Measurements from ENCODE around the gene KMT5C. TPM values are rescaled to one million over a fixed set of nuclear protein-coding genes. Genes with fewer than 3 reads are reported as not detected.

KMT5C gene
- total and polyA plus RNA-seq, 2 experiments from 2014 or later: 2.7 to 8.1 TPM

GRCh38 chr19:55384920-55385723, 45.4 kb downstream of the KMT5C start:
- Histone ChIP-seq H3K4me3 (peak overlapping the region; percentile 94), H3K9me3 (ENCODE audit: low read depth) (no peaks in the 10 kb centered on the region), H3F3A (ENCODE audit: insufficient read depth) (peaks cover 15% of the 10 kb centered on the region), H3K4me2 (ENCODE audit: unreplicated experiment) (peak overlapping the region; percentile 88), H4K20me1 (ENCODE audit: insufficient read depth) (peaks cover 16% of the 10 kb centered on the region; the same call in 1 of the 2 replicates), H3K9me2 (ENCODE audit: insufficient read depth) (no peaks in the 10 kb centered on the region), H3K9ac (peak overlapping the region; percentile 92), H2AFZ (peak overlapping the region; percentile 91), H3K27ac (peak overlapping the region; percentile 71), H3K4me1 (ENCODE audit: insufficient read depth) (peaks cover 33% of the 10 kb centered on the region), H3K27me3 (replicated peaks; ENCODE audit: insufficient read depth) (no peaks in the 10 kb centered on the region), H3K79me2 (ENCODE audit: insufficient read depth) (peaks cover 42% of the 10 kb centered on the region), H3K36me3 (ENCODE audit: low read depth) (peaks cover 27% of the 10 kb centered on the region; the same call in 1 of the 2 replicates)
- TF ChIP-seq EZH2 (IDR thresholded peaks at IDR 0.05; ENCODE audit: insufficient read depth, poor library complexity, severe bottlenecking) (no peak), EZH2phosphoT487 (IDR thresholded peaks at IDR 0.05; ENCODE audit: insufficient read depth, low read depth) (no peak)
- 11% methylated on average over 33 to 34 of the region's 34 CpGs for WGBS, 2 experiments (ENCODE audit: low coverage in 1 of 2, low lambda C conversion rate in 2 of 2, missing lambda C conversion rate in 2 of 2)
- in situ Hi-C loops (cut with MboI): no loop called here
- peak; percentile 96 for DNase-seq

- in situ Hi-C loops (cut with MboI): no loop called here
- Histone ChIP-seq H4K20me1 (ENCODE audit: insufficient read depth) (peaks cover 16% of the 10 kb centered on the region; the same call in 1 of the 2 replicates), H3K36me3 (ENCODE audit: low read depth) (peaks cover 27% of the 10 kb centered on the region; the same call in 1 of the 2 replicates), H3K4me2 (ENCODE audit: unreplicated experiment) (peak within 1 kb of the TSS; percentile 95), H3K27me3 (replicated peaks; ENCODE audit: insufficient read depth) (no peaks in the 10 kb centered on the region), H3K9me2 (ENCODE audit: insufficient read depth) (no peaks in the 10 kb centered on the region), H3K9me3 (ENCODE audit: low read depth) (no peaks in the 10 kb centered on the region), H3K9ac (peak within 1 kb of the TSS; percentile 92), H3F3A (ENCODE audit: insufficient read depth) (peaks cover 22% of the 10 kb centered on the region), H3K27ac (peak within 1 kb of the TSS; percentile 71), H3K79me2 (ENCODE audit: insufficient read depth) (peaks cover 49% of the 10 kb centered on the region), H3K4me3 (peak within 1 kb of the TSS; percentile 94), H3K4me1 (ENCODE audit: insufficient read depth) (peaks cover 33% of the 10 kb centered on the region), H2AFZ (peak within 1 kb of the TSS; percentile 91)
- TF ChIP-seq EZH2phosphoT487 (IDR thresholded peaks at IDR 0.05; ENCODE audit: insufficient read depth, low read depth): no peak
- TF ChIP-seq EZH2 (IDR thresholded peaks at IDR 0.05; ENCODE audit: insufficient read depth, poor library complexity, severe bottlenecking): no peak
- DNase-seq: peak; percentile 99
- 1% methylated on average over 66 of the region's 68 CpGs for WGBS, 2 experiments (ENCODE audit: low coverage in 1 of 2, low lambda C conversion rate in 2 of 2, missing lambda C conversion rate in 2 of 2)
These were observed 46.2 kb downstream of the KMT5C start, which contains the start of gene RPL28 for GRCh38 chr19:55385724-55386492. Gene RPL28, plus strand, starts transcription at chr19:55385932. Its CDS starts 426 bp downstream, at chr19:55386358.

- H2AFZ ChIP-seq: no peak overlapping the region
- peak; percentile 69 for DNase-seq
- H3K4me1 ChIP-seq (ENCODE audit: insufficient read depth): peaks cover 33% of the 10 kb centered on the region
- in situ Hi-C loops (cut with MboI): no loop called here
- peak overlapping the region; percentile 92 for H3K9ac ChIP-seq
- H3F3A ChIP-seq (ENCODE audit: insufficient read depth): peaks cover 29% of the 10 kb centered on the region
- no peaks in the 10 kb centered on the region for H3K27me3 ChIP-seq (replicated peaks; ENCODE audit: insufficient read depth)
- WGBS, 2 experiments (ENCODE audit: low coverage in 1 of 2, low lambda C conversion rate in 2 of 2, missing lambda C conversion rate in 2 of 2): 1% methylated on average over 33 of the region's 33 CpGs
- H4K20me1 ChIP-seq (ENCODE audit: insufficient read depth): peaks cover 16% of the 10 kb centered on the region; the same call in 1 of the 2 replicates
- TF ChIP-seq EZH2 (IDR thresholded peaks at IDR 0.05; ENCODE audit: insufficient read depth, poor library complexity, severe bottlenecking) (no peak), EZH2phosphoT487 (IDR thresholded peaks at IDR 0.05; ENCODE audit: insufficient read depth, low read depth) (no peak)
- peaks cover 27% of the 10 kb centered on the region; the same call in 1 of the 2 replicates for H3K36me3 ChIP-seq (ENCODE audit: low read depth)
- no peaks in the 10 kb centered on the region for H3K9me2 ChIP-seq (ENCODE audit: insufficient read depth)
- H3K4me3 ChIP-seq: peak overlapping the region; percentile 94
- peak overlapping the region; percentile 95 for H3K4me2 ChIP-seq (ENCODE audit: unreplicated experiment)
- H3K9me3 ChIP-seq (ENCODE audit: low read depth): no peaks in the 10 kb centered on the region
- H3K27ac ChIP-seq: peak overlapping the region; percentile 68
- peaks cover 51% of the 10 kb centered on the region for H3K79me2 ChIP-seq (ENCODE audit: insufficient read depth)
These were observed 46.9 kb downstream of the KMT5C start for GRCh38 chr19:55386493-55386971.

Measured in GM23248 (cell line).